COLO668 (cell line): ENCODE measurements around the gene ANKRD24.
"Not testable (repeated sequence)": the region's sequence is repeated elsewhere in the genome, so short reads cannot be mapped to it uniquely, and the experiment has no call there.

Experiments used
- DNase-seq: peaks from one replicate; lab custom pipeline; 2025; ENCODE audit not compliant: unreplicated experiment; lab: John Stamatoyannopoulos, UW

ANKRD24 gene

DNA sequence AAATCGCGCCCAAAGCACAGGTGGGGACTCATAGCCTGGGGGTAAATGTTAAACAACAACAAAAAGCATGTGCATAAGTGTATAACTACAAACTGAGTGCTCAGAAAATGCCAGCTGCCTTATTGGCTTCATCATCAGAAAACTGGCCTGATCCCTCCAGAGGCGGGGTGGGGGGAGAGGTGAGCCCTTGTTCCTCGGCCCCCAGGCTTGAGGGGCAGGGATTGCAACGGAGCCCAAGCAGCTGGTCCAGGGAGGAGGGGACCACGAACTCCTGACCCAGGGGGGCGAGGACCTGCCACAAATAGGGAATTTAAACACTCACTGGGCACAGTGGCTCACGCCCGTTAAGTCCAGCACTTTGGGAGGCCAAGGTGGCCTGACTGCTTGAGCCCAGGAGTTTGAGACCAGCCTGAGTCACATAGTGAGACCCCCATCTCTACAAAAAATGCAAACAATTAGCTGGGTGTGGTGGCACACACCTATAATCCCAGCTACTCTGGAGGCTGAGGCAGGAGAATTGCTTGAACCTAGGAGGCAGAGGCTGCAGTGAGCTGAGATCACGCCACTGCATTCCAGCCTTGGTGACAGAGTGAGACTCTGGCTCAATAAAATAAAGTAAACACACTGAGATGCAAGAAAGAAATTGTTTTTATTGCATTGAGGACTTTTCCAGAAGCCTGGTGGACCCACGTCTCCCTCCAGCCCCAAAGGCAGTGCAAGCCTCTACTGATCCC, 8.8 kb upstream of the ANKRD24 start:
- DNase-seq, result no peak

DNA sequence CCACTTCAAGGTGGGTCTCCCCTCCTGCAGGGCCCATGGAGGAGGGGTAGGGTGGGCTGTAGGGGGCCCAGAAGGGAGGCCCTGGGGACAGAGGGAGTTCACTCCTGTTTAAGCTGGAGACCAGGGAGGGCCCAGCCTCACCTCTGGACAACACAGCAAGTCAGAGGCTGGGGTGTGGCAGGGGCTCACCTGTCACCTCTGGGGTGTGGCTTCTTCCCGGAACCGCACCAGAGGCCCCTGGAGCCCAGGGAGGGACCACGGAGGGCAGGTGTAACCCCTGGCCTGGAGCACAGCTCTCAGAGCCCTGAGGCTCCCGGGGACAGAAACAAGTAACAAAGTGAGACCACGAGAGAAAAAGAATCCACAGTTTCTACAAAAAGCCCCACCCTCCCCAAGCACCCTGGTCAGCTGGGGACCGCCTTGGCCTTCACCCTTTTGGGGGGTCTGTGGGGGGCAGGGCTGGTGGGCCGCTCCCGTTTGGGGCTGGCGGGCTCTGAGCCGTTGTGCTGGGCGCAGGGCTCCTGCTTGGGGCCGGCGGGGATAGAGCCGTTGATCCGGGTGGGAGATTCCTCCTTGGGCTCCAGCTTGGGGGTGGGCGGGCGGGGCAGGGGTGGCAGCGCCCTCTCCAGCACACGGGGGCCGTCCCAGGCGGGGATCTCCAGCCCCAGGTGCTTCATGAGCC, 8.1 kb upstream of the ANKRD24 start:
- DNase-seq, result peak; percentile 21

DNA sequence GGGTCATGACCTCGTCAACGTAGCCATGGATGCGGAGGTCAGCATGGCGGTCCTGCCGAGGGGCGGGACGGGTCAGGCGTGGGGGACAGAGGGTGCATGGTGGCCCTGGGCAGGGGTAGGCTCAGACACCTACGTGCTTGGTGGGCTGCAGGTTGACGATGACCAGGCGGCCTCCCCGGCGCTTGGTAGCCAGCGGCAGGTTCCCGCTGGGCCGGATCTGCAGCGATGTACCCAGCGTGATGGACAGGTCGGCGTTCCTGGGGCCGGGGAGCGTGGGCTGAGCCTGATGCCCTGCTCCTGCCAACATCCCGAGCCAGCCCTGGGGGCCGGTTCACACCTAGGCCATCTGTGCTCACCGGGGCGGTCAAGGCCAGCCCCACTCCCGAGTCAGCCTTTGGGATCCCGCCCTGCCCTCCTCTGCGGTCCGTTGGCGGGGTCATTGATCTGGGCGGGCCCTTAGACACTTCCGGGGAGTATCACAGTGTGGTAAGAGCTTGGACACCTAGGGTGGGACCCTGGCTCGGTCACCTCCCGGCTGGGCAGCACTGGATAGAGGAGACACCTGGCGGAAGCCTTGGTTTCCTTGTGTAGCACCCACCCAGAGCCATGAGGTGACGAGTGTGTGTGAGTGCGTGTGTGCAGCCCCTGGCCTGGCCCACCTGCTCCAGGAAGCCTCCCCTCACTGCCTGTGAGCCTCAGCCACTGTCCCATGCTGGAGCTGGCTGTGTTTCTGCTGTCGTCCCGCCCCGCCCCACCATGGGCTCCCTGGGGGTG, 7.4 kb upstream of the ANKRD24 start:
- DNase-seq, result no peak

DNA sequence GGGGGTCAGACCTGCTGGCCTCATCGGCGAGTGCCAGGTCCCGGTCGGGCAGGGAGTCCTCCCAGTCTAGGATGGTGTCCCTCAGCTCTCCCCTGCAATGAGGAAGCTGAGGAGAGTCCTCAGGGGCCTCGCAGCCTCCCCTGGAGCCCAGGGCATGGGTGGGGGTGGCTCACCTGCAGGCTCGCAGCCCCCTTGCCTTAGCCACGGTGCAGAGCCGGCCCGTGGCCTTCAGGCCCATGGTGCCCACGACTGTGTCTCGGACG, 6.9 kb upstream of the ANKRD24 start:
- no peak for DNase-seq

DNA sequence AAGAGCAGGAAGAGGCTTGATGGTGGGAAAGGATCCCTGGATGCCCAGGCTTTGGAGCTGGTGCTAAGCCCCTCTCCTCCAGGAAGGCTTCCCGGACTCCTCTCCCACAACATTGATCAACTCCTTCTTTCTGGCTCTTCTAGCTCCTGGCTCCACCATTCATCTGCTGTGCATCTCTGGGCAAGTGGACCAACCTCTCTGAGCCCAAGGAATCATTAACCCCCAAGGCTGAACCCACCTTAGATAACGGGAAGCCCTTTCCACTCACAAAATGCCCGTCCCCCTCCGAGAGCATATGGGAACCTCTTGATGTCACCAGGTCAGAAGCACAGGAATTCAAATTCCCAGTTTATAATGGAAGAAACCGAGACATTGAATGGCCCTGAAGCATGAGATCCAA, 5.3 kb upstream of the ANKRD24 start:
- DNase-seq, result no peak

DNA sequence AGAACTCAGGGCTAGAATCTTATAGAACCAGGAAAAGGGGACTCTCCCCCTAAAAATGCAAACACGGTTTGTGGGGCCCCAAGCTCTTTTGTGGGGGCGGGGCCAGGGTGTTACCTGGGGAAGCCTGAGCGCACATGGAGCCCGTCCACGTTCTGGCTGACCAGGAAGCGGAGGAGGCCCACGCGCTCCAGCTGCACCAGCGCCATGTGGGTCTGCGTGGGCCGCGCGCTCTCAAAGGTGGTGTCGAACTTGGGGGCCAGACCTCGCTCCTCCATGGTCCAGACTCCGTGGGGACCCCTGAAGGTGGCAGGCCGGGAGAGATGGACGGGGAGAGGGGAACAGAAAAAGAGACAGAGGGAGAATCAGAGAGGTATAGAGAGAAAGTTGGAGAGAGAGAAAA, 3.5 kb upstream of the ANKRD24 start:
- DNase-seq, result no peak

DNA sequence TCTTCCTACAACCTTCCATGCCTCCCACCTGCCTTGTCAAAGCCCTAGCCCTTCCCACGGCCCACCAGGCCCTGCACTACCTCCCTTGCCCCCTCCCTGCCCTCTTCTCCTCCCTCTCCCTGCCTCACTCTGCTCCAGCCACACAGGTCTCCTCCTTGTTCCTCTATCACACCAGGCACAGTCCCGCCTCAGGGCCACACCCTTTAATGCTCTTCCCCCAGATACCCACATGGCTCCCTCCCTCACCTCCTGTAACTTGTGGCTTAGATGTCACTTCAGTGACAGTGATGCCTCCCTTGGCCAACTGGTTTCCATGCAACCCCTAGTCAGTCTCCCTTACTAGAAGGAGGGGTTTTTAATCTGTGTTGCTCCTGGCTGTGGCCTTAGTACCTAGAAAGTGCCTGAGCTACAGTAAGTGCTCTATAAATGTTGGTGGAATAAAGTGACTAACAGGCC, 1.4 kb upstream of the ANKRD24 start:
- DNase-seq, result no peak

DNA sequence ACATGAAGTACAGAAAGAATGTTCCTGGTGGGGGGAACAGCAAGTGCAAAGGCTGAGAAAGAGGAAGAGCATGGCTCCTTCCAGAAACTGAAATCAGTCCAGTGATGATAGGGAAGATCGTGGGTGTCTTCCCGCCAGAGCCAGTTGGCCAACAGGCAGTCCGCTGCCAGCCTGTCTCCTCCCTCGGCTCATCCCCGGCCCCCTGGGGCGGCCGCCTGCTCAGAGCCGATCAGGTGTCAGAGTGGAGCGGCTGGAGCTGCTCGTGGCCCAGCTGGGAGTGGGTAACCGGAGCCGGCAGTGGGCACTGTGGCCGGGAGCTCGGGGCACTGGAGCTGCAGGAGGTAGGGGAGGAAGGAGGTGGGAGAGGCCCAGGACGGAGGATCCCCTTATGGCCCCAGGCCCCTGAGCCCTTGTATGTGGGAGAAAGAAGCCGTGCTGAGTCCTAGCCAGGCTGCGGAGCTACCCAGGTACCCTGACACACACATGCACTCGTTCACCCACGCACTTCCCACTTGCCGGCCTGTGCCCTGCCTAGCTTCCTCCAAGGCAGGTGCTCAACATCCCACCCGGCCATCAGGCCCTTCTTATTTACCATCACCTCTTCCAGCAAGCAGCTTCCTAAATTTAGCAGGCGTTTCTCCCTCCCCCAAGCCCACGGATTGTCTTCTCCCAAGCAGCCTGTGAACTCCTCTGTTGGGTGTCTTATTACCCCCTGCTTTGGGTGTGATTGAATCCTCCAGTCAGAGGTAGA, 1.7 kb downstream of the ANKRD24 start:
- peak; percentile 93 for DNase-seq

DNA sequence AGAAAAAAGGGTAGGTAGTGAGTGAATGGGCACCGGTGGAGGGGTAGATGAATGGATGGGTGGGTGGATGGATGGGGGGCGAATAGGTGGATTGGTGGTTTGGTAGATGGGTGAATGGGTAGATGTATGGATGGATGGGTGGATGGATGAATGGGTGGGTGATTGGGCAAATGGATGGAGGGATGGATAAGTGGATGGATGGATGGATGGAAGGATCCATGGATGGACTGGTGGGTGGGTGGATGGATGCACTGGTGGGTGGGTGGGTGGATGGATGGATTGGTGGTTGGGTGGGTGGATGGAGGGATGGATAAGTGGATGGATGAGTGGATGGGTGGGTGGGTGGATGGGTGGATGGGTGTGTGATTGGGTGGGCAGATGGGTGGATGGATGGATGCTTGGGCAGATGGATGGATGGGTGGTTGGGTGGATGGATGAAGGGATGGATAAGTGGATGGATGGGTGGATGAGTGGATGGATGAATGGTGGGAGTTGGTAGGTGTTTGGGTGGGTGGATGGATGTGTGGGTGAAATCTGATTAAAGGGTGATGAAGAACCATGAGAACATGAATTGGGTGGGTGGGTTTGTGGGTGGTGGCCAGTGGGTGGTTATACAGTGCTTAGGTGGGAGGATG, 2.3 kb downstream of the ANKRD24 start:
- no peak for DNase-seq

DNA sequence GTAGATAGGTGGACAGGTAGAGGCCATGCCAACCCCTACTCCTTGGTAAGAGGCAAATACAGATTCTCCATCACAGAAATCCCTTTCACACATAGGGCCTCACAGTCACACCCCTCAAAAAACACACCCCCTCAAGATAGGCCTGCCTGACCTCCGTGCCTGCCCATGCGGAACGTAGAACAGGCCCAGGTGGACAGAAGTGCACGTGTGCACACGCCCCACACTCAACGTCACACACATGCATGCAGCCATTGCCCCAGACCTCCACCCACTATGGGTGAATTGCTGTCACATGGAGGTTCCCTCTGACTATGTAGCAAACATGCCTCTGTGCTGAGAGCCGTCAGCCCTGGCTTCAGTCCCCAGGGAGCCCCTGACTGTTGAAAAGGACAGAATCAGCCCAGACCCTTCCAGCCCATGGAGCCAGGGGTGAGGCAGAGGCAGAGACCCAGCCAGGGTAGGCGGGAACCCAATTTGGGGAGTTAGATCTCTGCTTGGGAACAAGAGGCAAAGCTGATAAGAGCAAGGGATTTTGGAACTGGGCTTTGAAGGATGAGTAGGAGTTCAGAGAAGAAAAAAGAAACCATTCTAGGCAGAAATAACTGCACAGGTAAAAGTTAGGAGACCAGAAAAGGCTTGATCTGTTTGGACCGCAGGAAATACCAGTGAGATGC, 3.1 kb downstream of the ANKRD24 start:
- DNase-seq, result no peak

DNA sequence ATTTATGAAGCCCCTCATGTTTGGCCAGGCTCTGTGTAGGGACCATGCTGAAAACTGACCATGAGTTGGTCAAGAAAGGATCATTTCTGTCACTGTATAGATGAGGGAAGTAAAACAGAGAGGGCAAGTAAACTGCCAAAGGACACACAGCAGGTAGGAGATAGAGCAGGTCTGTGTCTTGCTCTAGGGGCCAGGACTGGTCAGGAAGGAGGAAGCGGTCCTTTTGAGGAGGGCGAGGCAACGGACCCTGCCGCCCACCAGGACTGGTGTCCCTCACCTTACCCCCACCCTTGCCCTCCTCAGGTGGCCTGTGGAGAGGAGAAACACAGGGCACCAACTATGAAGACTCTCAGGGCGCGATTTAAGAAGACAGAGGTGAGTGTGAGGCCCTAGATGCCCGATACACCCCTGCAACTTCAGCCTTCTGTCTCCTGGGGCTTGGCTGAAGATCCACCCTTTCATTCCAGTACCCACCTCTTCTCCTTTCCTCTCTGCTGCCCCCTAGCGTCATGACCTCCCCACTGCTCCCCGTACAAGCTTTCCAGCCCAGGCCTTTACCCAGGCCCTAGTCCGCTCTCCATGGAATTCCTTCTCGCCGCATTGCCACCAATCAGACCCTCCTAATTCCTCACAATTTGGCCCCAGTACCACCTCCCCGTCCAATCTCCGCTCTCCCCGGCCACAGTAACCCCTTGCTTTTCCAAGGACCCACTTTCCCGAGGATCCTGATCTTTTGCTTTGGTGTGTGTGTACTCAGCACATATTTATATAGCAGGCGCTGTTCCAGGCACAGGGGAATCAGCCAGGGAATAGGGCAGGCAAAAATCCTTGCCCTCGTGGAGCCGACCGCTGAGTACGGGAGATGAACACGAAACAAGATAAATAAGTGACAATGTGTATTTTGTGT, 3.9 kb downstream of the ANKRD24 start:
- peak; percentile 75 for DNase-seq

DNA sequence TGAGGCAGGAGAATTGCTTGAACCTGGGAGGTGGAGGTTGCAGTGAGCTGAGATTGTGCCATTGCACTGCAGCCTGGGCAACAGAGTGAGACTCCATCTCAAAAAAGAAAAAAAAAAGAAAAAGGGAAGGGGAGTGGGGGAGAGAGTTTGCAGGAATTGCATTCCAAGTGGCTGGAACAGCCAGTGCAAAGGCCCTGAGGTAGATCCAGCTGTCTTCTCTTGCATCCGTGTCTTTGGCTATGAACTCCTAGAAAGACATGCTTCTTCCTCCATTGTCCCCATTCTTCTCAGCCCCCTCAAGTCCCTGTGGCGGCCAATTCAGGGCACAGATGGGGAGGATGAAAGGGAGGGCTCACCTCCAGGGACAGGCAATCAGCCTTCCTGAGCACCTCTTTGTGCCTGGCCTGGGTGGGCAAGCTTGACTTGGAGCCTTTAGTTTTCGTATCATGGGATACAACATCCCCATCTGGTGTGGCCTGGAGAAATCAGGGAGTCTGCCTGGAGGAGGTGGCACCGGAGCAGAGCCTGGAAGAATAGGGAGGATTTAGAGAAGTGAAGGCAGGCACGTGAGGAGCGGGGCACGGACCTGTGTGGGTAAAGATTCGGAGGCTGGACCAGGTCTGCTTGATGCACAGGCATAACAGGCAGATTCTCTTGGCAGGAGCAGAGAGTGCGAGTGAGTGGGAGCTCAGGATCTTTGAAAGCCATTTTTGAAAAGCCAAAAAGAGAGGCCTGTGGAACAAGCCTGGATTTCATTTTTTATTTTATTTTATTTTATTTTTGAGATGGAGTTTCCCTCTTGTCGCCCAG, 5.0 kb downstream of the ANKRD24 start:
- no peak for DNase-seq

DNA sequence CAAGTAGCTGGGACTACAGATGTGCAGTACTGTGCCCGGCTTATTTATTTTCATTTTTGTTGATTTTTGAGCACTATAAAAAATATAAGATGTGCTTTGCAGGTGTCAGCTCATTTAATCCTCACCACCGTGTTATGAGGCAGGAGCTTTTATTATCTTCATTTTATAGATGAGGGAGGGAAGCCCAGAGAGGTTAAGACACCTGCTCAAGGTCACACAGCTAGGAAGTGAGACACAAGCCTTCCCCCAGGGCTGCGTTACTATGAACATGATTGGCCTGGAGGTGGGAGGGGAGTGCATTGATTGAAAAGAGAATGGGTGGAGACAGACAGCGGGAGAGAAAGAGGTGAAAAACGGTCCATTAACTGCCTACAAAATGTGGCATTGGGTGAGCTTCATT, 7.2 kb downstream of the ANKRD24 start:
- no peak for DNase-seq

DNA sequence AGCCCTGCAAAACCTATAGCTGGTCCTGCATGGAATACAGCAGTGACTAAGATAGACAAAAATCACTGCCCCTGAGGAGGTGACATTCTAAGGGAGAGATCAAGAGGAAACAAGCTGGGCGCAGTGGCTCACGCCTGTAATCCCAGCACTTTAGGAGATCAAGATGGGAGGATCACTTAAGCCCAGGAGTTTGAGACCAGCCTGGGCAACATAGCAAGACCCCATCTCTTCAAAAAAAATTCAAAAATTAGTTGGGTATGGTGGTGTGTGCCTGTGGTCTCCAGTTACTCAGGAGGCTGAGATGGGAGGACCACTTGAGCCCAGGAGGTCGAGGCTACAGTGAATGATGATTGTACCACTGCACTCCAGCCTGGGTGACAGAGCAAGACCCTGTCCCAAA, 10.0 kb downstream of the ANKRD24 start:
- DNase-seq, result not testable (repeated sequence)

DNA sequence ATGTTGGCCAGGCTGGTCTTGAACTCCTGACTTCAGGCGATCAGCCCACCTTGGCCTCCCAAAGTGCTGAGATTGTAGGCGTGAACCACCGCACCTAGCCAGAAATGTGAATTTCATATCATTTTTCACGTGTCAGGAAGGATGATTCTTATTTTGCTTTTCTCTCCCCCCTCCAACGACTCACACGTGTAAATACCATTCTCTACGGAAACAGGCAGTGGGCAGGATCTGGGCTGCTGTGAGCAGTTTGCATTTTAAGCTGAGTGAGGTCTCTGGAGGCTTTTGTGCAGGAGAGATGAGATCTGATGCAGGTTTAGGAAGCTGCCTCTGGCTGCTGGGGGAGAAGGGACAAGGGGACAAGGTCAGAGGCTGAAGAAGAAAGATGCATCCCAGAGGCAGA, 11.9 kb downstream of the ANKRD24 start:
- no peak for DNase-seq

DNA sequence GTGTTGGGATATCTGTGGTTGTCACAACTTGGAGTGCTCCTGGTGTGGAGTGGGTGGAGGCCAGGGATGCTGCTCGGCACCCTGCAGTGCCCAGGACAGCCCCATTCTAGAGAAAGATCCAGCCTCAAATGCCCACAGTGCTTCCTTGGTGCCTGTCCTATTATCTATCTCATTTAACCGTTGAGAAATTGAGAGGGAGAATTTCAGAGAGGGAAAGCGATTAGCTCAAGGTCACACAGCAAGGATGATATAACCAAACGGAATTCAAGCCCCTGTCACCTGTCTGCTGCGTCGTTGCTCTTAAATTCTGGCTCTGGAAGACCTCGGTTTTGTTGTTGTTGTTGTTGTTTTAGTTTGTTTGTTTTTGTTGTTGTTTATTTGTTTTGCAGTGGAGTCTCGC, 13.5 kb downstream of the ANKRD24 start:
- no peak for DNase-seq

DNA sequence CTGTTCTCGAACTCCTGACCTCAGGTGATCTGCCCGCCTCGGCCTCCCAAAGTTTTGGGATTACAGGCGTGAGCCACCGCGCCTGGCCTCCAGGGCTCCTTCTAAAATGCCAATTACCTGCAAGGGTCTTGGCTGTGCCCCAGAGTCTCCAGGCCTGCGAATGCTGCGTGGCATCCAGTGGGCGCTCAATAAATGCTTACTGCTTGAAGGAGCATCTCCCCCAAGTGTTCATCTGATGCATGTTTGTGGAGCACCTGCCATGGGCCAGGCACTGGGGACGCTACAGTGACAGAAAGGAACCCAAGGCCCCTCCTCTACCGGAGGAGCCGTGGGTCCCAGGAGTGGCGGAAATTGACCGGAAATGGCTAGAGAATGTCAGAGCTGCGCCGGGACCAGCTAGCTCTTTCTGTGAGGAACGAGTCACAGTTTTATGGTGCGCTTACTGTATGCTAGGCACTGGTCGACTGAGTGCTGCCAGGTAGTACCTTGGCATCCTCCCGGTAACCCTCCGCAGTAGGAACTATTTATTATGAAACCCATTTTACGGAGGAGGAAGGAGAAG, 14.2 kb downstream of the ANKRD24 start:
- no peak for DNase-seq

DNA sequence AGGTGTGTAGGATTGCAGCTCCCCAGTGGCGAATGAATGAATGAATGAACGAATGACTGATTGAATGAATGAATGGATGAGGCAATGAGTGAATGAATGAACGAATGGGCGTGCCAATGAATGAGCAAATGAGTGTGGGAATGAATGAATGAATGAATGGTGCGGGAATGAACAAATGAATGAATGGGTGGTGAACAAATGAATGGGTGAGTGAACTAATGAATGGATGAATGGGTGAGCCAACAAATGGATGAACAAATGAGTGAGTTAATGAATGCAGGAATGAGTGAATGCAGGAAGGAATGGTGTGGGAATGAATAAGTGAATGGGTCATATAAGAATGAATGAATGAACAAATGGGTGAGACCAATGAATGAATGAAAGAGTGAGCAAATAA, 14.7 kb downstream of the ANKRD24 start:
- no peak for DNase-seq
